ENCODE measurements around the gene LRRC3. TPM values are rescaled to one million over a fixed set of nuclear protein-coding genes. Genes with fewer than 3 reads are reported as not detected.

LRRC3 gene
- total RNA-seq, 1 experiment from 2014 or later, result 4.7 TPM

- no peaks in the 10 kb centered on the region for H3K4me1 Mint-ChIP-seq (ENCODE audit: low read depth, unreplicated experiment)
- Histone ChIP-seq H3K9me3 (no peaks in the 10 kb centered on the region), H3K36me3 (ENCODE audit: control insufficient read depth, insufficient read depth, low read length) (no peaks in the 10 kb centered on the region), H3K4me1 (no peaks in the 10 kb centered on the region), H3K4me3 (ENCODE audit: low read depth, low read length) (no peak overlapping the region), H3K27me3 (replicated peaks; ENCODE audit: control insufficient read depth, insufficient read depth, low read length) (no peaks in the 10 kb centered on the region)
- no TSS peak for BruUV-seq (replicated peaks)
- POLR2A ChIA-PET, result no interaction called here
- CTCF ChIA-PET, result no interaction called here
- intact Hi-C loops (cut with micrococcal nuclease; ENCODE audit: unreplicated experiment), result no loop called here
- no peaks in the 10 kb centered on the region for H3K36me3 Mint-ChIP-seq (ENCODE audit: insufficient read depth, unreplicated experiment)
- TF ChIP-seq CTCF (IDR thresholded peaks at IDR 0.05; ENCODE audit: insufficient read depth in 1 of 2, low read depth in 1 of 2, low read length in 1 of 2, severe bottlenecking in 1 of 2, unreplicated experiment in 1 of 2), result no peak
- no peak overlapping the region for H3K4me3 Mint-ChIP-seq (ENCODE audit: unreplicated experiment)
- H3K27ac Mint-ChIP-seq (ENCODE audit: unreplicated experiment), result no peak overlapping the region
- DNase-seq, result peak in 1 of 2 experiments; percentile 28
- no peaks in the 10 kb centered on the region for H3K27me3 Mint-ChIP-seq (ENCODE audit: insufficient read depth, unreplicated experiment)
- no peaks in the 10 kb centered on the region for H3K9me3 Mint-ChIP-seq (ENCODE audit: unreplicated experiment)
Observed at GRCh38 chr21:44441581-44442265, 13.6 kb upstream of the LRRC3 start.

GRCh38 chr21:44442266-44443125, 12.8 kb upstream of the LRRC3 start:
- no peak for DNase-seq
- CTCF ChIA-PET, result no interaction called here
- H3K4me3 ChIP-seq (ENCODE audit: low read depth, low read length), result no peak overlapping the region
- no peaks in the 10 kb centered on the region for H3K27me3 ChIP-seq (replicated peaks; ENCODE audit: control insufficient read depth, insufficient read depth, low read length)
- POLR2A ChIA-PET, result no interaction called here
- intact Hi-C loops (cut with micrococcal nuclease; ENCODE audit: unreplicated experiment), result no loop called here
- no TSS peak for BruUV-seq (replicated peaks)
- Mint-ChIP-seq H3K27me3 (ENCODE audit: insufficient read depth, unreplicated experiment) (no peaks in the 10 kb centered on the region), H3K4me1 (ENCODE audit: low read depth, unreplicated experiment) (no peaks in the 10 kb centered on the region), H3K27ac (ENCODE audit: unreplicated experiment) (no peak overlapping the region), H3K36me3 (ENCODE audit: insufficient read depth, unreplicated experiment) (no peaks in the 10 kb centered on the region), H3K9me3 (ENCODE audit: unreplicated experiment) (no peaks in the 10 kb centered on the region), H3K4me3 (ENCODE audit: unreplicated experiment) (no peak overlapping the region)
- no peaks in the 10 kb centered on the region for H3K36me3 ChIP-seq (ENCODE audit: control insufficient read depth, insufficient read depth, low read length)
- no peaks in the 10 kb centered on the region for H3K9me3 ChIP-seq
- no peak for TF ChIP-seq CTCF (IDR thresholded peaks at IDR 0.05; ENCODE audit: insufficient read depth in 1 of 2, low read depth in 1 of 2, low read length in 1 of 2, severe bottlenecking in 1 of 2, unreplicated experiment in 1 of 2)
- H3K4me1 ChIP-seq, result no peaks in the 10 kb centered on the region

GRCh38 chr21:44443291-44443890, 11.9 kb upstream of the LRRC3 start:
- H3K9me3 ChIP-seq, result no peaks in the 10 kb centered on the region
- intact Hi-C loops (cut with micrococcal nuclease; ENCODE audit: unreplicated experiment), result no loop called here
- BruUV-seq (replicated peaks), result no TSS peak
- Mint-ChIP-seq H3K27ac (ENCODE audit: unreplicated experiment) (no peak overlapping the region), H3K4me3 (ENCODE audit: unreplicated experiment) (no peak overlapping the region), H3K4me1 (ENCODE audit: low read depth, unreplicated experiment) (no peaks in the 10 kb centered on the region), H3K36me3 (ENCODE audit: insufficient read depth, unreplicated experiment) (no peaks in the 10 kb centered on the region), H3K9me3 (ENCODE audit: unreplicated experiment) (no peaks in the 10 kb centered on the region), H3K27me3 (ENCODE audit: insufficient read depth, unreplicated experiment) (no peaks in the 10 kb centered on the region)
- CTCF ChIA-PET, result no interaction called here
- no peaks in the 10 kb centered on the region for H3K36me3 ChIP-seq (ENCODE audit: control insufficient read depth, insufficient read depth, low read length)
- no peak for DNase-seq
- H3K4me1 ChIP-seq, result 0 out of 2 replicates have a peak, but pooled peaks cover under 1% of the 10 kb centered on the region
- POLR2A ChIA-PET, result no interaction called here
- H3K27me3 ChIP-seq (replicated peaks; ENCODE audit: control insufficient read depth, insufficient read depth, low read length), result no peaks in the 10 kb centered on the region
- H3K4me3 ChIP-seq (ENCODE audit: low read depth, low read length), result no peak overlapping the region
- TF ChIP-seq CTCF (IDR thresholded peaks at IDR 0.05; ENCODE audit: insufficient read depth in 1 of 2, low read depth in 1 of 2, low read length in 1 of 2, severe bottlenecking in 1 of 2, unreplicated experiment in 1 of 2), result no peak
